ENCODE data around the gene EXOC4.

DNA sequence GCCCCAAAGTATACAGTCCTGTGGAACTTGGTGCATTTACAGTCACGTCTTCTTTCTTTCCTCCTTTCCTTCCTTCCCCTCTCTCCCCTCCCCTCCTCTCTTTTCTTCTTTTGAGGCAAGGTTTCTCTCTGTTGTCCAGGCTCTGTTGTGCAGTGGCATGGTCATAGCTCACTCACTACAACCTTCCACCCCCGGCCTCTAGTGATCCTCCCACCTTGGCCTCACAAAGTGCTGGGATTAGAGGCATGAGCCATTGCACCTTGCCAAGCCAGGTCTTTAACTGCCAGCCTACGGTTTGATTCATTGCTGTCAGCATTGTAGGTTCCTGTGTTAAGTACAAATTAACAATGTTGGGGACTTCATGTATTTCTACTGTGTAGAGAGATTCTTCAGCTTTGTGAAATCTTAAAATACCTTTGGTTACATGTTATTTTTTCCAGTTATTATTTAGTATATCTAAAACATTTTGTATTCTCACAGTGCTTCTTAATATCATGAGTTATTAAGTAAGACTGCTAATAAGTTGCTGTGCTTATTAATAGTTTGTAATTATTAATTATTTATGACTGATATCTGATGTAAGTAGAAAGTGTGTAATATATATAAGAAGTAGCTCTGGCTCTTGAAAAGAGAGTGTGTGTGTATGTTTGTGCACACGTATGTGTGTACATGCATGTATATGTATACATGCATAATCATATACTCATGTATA, 320.8 kb downstream of the EXOC4 start:
- TF ChIP-seq CTCF (IDR thresholded peaks at IDR 0.05) (no peak), POLR2A (IDR thresholded peaks at IDR 0.05) (no peak), EP300 (IDR thresholded peaks at IDR 0.05) (no peak)

Data from ovary (tissue), 3 donors.